ENCODE results near the gene RXRB.

DNA sequence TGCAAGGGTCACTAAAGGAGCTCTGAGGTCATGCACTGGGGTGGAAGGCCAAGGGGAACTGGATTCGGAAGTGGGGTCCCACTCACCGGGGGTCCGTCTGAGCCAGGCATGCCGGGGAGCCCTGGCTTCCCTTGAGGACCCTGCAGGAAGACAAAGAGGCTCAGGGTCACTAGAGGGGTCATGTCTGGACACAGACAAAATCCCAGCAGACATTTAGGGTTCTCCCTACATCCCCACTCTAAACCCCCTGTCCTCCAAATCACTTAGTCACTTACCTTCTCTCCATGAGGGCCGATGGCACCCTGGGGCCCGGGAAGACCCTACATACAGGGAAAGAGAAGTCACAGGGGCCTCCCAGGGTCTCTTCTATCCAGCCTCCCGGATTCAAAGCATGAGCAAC lies 23.6 kb downstream of the RXRB start:
- TF ChIP-seq POLR2A (IDR thresholded peaks at IDR 0.05): no peak
- TF ChIP-seq, protein P1, sequence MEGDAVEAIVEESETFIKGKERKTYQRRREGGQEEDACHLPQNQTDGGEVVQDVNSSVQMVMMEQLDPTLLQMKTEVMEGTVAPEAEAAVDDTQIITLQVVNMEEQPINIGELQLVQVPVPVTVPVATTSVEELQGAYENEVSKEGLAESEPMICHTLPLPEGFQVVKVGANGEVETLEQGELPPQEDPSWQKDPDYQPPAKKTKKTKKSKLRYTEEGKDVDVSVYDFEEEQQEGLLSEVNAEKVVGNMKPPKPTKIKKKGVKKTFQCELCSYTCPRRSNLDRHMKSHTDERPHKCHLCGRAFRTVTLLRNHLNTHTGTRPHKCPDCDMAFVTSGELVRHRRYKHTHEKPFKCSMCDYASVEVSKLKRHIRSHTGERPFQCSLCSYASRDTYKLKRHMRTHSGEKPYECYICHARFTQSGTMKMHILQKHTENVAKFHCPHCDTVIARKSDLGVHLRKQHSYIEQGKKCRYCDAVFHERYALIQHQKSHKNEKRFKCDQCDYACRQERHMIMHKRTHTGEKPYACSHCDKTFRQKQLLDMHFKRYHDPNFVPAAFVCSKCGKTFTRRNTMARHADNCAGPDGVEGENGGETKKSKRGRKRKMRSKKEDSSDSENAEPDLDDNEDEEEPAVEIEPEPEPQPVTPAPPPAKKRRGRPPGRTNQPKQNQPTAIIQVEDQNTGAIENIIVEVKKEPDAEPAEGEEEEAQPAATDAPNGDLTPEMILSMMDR (IDR thresholded peaks at IDR 0.05): no peak
